SK-N-SH (cell line): ENCODE results near the gene SPTAN1. TPM values are rescaled to one million over a fixed set of nuclear protein-coding genes. Genes with fewer than 3 reads are reported as not detected.
"Not testable (repeated sequence)": the region's sequence is repeated elsewhere in the genome, so short reads cannot be mapped to it uniquely, and the experiment has no call there.

ENCODE experiments used
- CTCF ChIA-PET: fragments of 300-600, 350-600 bp; formaldehyde crosslinking; extraction: SDS; loops from one replicate; lab custom pipeline; 2021; lab: Yijun Ruan, JAX
- POLR2A ChIA-PET: fragments of 350-600 bp; sonication (Branson Sonifier 250); formaldehyde crosslinking; extraction: SDS; loops from one replicate; lab custom pipeline; 2020; ENCODE audit warnings: antibody characterized with exemption, inconsistent platforms; lab: Yijun Ruan, JAX
- DNase-seq: peaks from one replicate; pipeline ENCODE4 v3.0.0; 2012
- H2AFZ ChIP-seq: fragments of 200-600 bp; sonication (generic); 2 replicates; pipeline ENCODE4 v1.8.1; 2016; ENCODE audit warnings: antibody characterized with exemption, mild to moderate bottlenecking, low read depth
- H3F3A ChIP-seq: fragments of 200-600 bp; sonication (generic); replicated peaks from 2 replicates; pipeline ENCODE3; 2016; ENCODE audit warnings: antibody characterized with exemption, mild to moderate bottlenecking; ENCODE audit not compliant: insufficient read depth
- H3K27ac ChIP-seq, 2 experiments: fragments of 200-500 bp in 1 of 2; fragments of 200-600 bp in 1 of 2; sonication (Bioruptor generic) in 1 of 2; sonication (generic), shearing (Covaris generic) in 1 of 2; 2 replicates each; pipeline versions ENCODE4 v1.5.1 to v1.6.1; 2014 to 2016; ENCODE audit warnings: low read depth in 2 of 2, inconsistent platforms in 1 of 2, low read length in 1 of 2, mild to moderate bottlenecking in 1 of 2, mixed read lengths in 1 of 2
- H3K27me3 ChIP-seq: fragments of 200-600 bp; sonication (generic), shearing (Covaris generic); 2 replicates; pipeline ENCODE4 v1.6.1; 2016; ENCODE audit warnings: mixed run types; ENCODE audit not compliant: insufficient read depth
- H3K36me3 ChIP-seq, 2 experiments: fragments of 200-500 bp in 1 of 2; fragments of 200-600 bp in 1 of 2; sonication (Bioruptor generic) in 1 of 2; sonication (generic) in 1 of 2; replicated peaks in 1 of 2; 2 replicates each; pipeline versions ENCODE3 to v1.5.1; 2014 to 2016; ENCODE audit warnings: low read length in 1 of 2, mild to moderate bottlenecking in 1 of 2; ENCODE audit not compliant: insufficient read depth in 2 of 2, control insufficient read depth in 1 of 2
- H3K4me1 ChIP-seq, 2 experiments: fragments of 200-500 bp in 1 of 2; fragments of 200-600 bp in 1 of 2; sonication (Bioruptor generic) in 1 of 2; sonication (generic), shearing (Covaris generic) in 1 of 2; 2 replicates each; pipeline versions ENCODE4 v1.5.1 to v1.6.1; 2014 to 2016; ENCODE audit warnings: low read depth in 1 of 2, low read length in 1 of 2, mixed run types in 1 of 2; ENCODE audit not compliant: insufficient read depth in 2 of 2, control insufficient read depth in 1 of 2
- H3K4me2 ChIP-seq: fragments of 200-600 bp; sonication (generic), shearing (Covaris generic); 2 replicates; pipeline ENCODE4 v1.6.1; 2017; ENCODE audit warnings: mixed run types
- H3K4me3 ChIP-seq, 2 experiments: fragments of 200-500 bp in 1 of 2; fragments of 200-600 bp in 1 of 2; sonication (Bioruptor generic) in 1 of 2; sonication (generic), shearing (Covaris generic) in 1 of 2; 2 replicates each; pipeline versions ENCODE4 v1.5.1 to v1.8.1; 2014 to 2016; ENCODE audit warnings: low read depth in 2 of 2, inconsistent platforms in 1 of 2, low read length in 1 of 2, mild to moderate bottlenecking in 1 of 2, mixed read lengths in 1 of 2, moderate library complexity in 1 of 2
- H3K79me2 ChIP-seq: fragments of 200-600 bp; sonication (generic); 2 replicates; pipeline ENCODE4 v1.8.1; 2017; ENCODE audit warnings: mild to moderate bottlenecking; ENCODE audit not compliant: insufficient read depth
- H3K9ac ChIP-seq: fragments of 200-600 bp; sonication (generic); 2 replicates; pipeline ENCODE4 v1.6.1; 2017; ENCODE audit warnings: mixed run types
- H3K9me2 ChIP-seq: fragments of 200-600 bp; sonication (generic); 2 replicates; pipeline ENCODE4 v1.6.1; 2017; ENCODE audit warnings: mixed run types
- H3K9me3 ChIP-seq: fragments of 200-600 bp; sonication (generic); 2 replicates; pipeline ENCODE4 v1.6.1; 2017; ENCODE audit warnings: mixed run types, mild to moderate bottlenecking, moderate library complexity
- H4K20me1 ChIP-seq: fragments of 200-600 bp; sonication (generic); 2 replicates; pipeline ENCODE4 v1.6.1; 2017; ENCODE audit warnings: mild to moderate bottlenecking, mixed run types; ENCODE audit not compliant: insufficient read depth
- EZH2phosphoT487 ChIP-seq: fragments of 200-600 bp; sonication (generic); IDR thresholded peaks from 2 replicates; pipeline ENCODE4 v1.6.1; 2017; ENCODE audit warnings: low read depth, mixed run types, mild to moderate bottlenecking, antibody characterized with exemption, moderate library complexity, borderline replicate concordance
- FOSL2 ChIP-seq: IDR thresholded peaks from 2 replicates; pipeline ENCODE4 v1.4.0; 2012; ENCODE audit warnings: low read depth, mild to moderate bottlenecking, moderate library complexity, borderline replicate concordance
- FOXM1 ChIP-seq: IDR thresholded peaks from 2 replicates; pipeline ENCODE4 v1.4.0; 2012; ENCODE audit warnings: low read depth, mild to moderate bottlenecking
- GATA2 ChIP-seq: sonication (generic); formaldehyde crosslinking; IDR thresholded peaks from 2 replicates; pipeline ENCODE4 v1.5.0; 2020; ENCODE audit warnings: mild to moderate bottlenecking, missing genetic modification reagents
- IRF3 ChIP-seq: fragments of 150-350 bp; IDR thresholded peaks from 2 replicates; pipeline ENCODE4 v1.6.1; 2016; ENCODE audit warnings: mild to moderate bottlenecking, low read depth, low read length
- JUND ChIP-seq: IDR thresholded peaks from 2 replicates; pipeline ENCODE4 v1.4.0; 2012
- MXI1 ChIP-seq: IDR thresholded peaks from 2 replicates; pipeline ENCODE4 v1.6.1; 2012; ENCODE audit warnings: mild to moderate bottlenecking, low read depth, low read length, improper control_type of control experiment
- NFIC ChIP-seq: IDR thresholded peaks from 2 replicates; pipeline ENCODE4 v1.4.0; 2012; ENCODE audit warnings: borderline replicate concordance
- RAD21 ChIP-seq: IDR thresholded peaks from 2 replicates; pipeline ENCODE4 v1.6.1; 2012; ENCODE audit warnings: mild to moderate bottlenecking, low read length
- RCOR1 ChIP-seq: fragments of 150-350 bp; IDR thresholded peaks from 2 replicates; pipeline ENCODE4 v1.6.1; 2017; ENCODE audit warnings: antibody characterized with exemption, low read length
- RFX5 ChIP-seq: IDR thresholded peaks from 2 replicates; pipeline ENCODE4 v1.6.1; 2012; ENCODE audit warnings: mild to moderate bottlenecking, improper control_type of control experiment, low read length
- SMC3 ChIP-seq: IDR thresholded peaks from 2 replicates; pipeline ENCODE4 v1.6.1; 2012; ENCODE audit warnings: low read depth, low read length, improper control_type of control experiment
- TEAD4 ChIP-seq: IDR thresholded peaks from 2 replicates; pipeline ENCODE4 v1.4.0; 2012; ENCODE audit warnings: mild to moderate bottlenecking, borderline replicate concordance; ENCODE audit not compliant: insufficient read depth
- USF1 ChIP-seq: IDR thresholded peaks from 2 replicates; pipeline ENCODE4 v1.4.0; 2012; ENCODE audit warnings: low read depth, borderline replicate concordance
- YY1 ChIP-seq: IDR thresholded peaks from 2 replicates; pipeline ENCODE4 v1.4.0; 2012; ENCODE audit warnings: low read depth, mild to moderate bottlenecking
- WGBS: methylation state at CpG from one replicate; pipeline ENCODE4 v1.1.6; 2017; ENCODE audit warnings: low lambda C conversion rate; 5-methylcytosine and 5-hydroxymethylcytosine counted together
- polyA plus RNA-seq, 3 experiments: library from polyadenylated mRNA; depleted of rRNA; stranded (reverse); fragments of >200 nt; gene quantifications; 2 replicates each; pipeline ENCODE4 v1.2.3, GENCODE V29; 2012
- TF ChIP-seq, protein P1 (sequence below): fragments of 200-600 bp; sonication (generic); IDR thresholded peaks from 2 replicates; pipeline ENCODE4 v1.6.1; 2017; ENCODE audit warnings: antibody characterized with exemption, mild to moderate bottlenecking, moderate library complexity
- TF ChIP-seq, protein P2 (sequence below): IDR thresholded peaks from 2 replicates; pipeline ENCODE4 v1.4.0; 2012; ENCODE audit warnings: low read depth, borderline replicate concordance

The SPTAN1 gene
- polyA plus RNA-seq, 1 of the 3 experiments (the other 2 are of a cell fraction), result 177 TPM

GRCh38 chr9:128657796-128658195 lies 105.4 kb downstream of the SPTAN1 start:
- Histone ChIP-seq H3K4me3 (no peak overlapping the region), H3F3A (peaks cover 10% of the 10 kb centered on the region), H3K27me3 (no peaks in the 10 kb centered on the region), H3K36me3 (no peaks in the 10 kb centered on the region), H3K9me2 (no peaks in the 10 kb centered on the region), H3K9me3 (no peaks in the 10 kb centered on the region), H3K4me2 (no peak overlapping the region), H3K9ac (no peak overlapping the region), H3K79me2 (peaks cover 31% of the 10 kb centered on the region), H4K20me1 (no peaks in the 10 kb centered on the region), H3K4me1 (no peaks in the 10 kb centered on the region), H3K27ac (no peak overlapping the region), H2AFZ (peak overlapping the region; percentile 96; the same call in 1 of the 2 replicates)
- 92% methylated on average over 3 of the region's 3 CpGs for WGBS
- POLR2A ChIA-PET, result interaction anchor here (1.1 kb wide), 1 partner anchor 160 kb away, joined by 3 read pairs; no protein-coding TSS in a partner anchor
- CTCF ChIA-PET, result interaction anchor here (1.6 kb wide), 1 partner anchor 44 kb away, joined by 7 read pairs; the partner anchor contains the start of gene PKN3
- TF ChIP-seq TEAD4, result no peak
- no peak for DNase-seq

DNA sequence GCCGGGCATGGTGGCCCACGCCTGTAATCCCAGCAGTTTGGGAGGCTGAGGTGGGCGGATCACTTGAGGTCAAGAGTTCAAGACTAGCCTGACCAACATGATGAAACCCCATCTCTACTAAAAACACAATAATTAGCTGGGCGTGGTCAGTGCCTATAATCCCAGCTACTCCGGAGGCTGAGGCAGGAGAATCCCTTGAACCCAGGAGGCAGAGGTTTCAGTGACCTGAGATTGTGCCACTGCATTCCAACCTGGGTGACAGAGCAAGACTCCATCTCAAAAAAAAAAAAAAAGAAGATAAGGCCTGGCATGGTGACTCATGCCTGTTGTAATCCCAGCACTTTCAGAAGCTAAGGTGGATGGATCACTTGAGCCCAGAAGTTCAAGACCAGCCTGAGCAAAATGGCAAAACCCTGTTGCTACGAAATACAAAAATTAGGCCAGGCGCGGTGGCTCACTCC lies 114.1 kb downstream of the SPTAN1 start:
- H3K4me3 ChIP-seq, H3K9me3 ChIP-seq, H3K9ac ChIP-seq, H3K4me1 ChIP-seq, H4K20me1 ChIP-seq, POLR2A ChIA-PET, H3F3A ChIP-seq, H3K36me3 ChIP-seq, CTCF ChIA-PET, H3K9me2 ChIP-seq, H3K4me2 ChIP-seq, H3K27ac ChIP-seq, H3K79me2 ChIP-seq, H2AFZ ChIP-seq, H3K27me3 ChIP-seq, DNase-seq: not testable (repeated sequence)
- 85% methylated on average over 8 of the region's 8 CpGs for WGBS
- peak; percentile 32; the same call in 1 of the 2 replicates for TF ChIP-seq FOSL2

- H3K36me3 ChIP-seq, result no peaks in the 10 kb centered on the region
- no peaks in the 10 kb centered on the region for H3K4me1 ChIP-seq
- H3K9me2 ChIP-seq, result no peaks in the 10 kb centered on the region
- H3F3A ChIP-seq, result no peaks in the 10 kb centered on the region
- 92% methylated on average over 6 of the region's 6 CpGs for WGBS
- CTCF ChIA-PET, result no interaction called here
- no peak overlapping the region for H3K4me2 ChIP-seq
- H3K79me2 ChIP-seq, result no peaks in the 10 kb centered on the region
- POLR2A ChIA-PET, result no interaction called here
- no peak overlapping the region for H2AFZ ChIP-seq
- no peak overlapping the region for H3K27ac ChIP-seq
- no peak overlapping the region for H3K4me3 ChIP-seq
- no peaks in the 10 kb centered on the region for H4K20me1 ChIP-seq
- DNase-seq, result no peak
- no peak overlapping the region for H3K9ac ChIP-seq
- H3K27me3 ChIP-seq, result no peaks in the 10 kb centered on the region
- H3K9me3 ChIP-seq, result no peaks in the 10 kb centered on the region
- no peak for TF ChIP-seq IRF3
- TF ChIP-seq RFX5, result no peak
- TF ChIP-seq EZH2phosphoT487, result no peak
- no peak for TF ChIP-seq GATA2 (CRISPR knock-in tag)
- no peak for TF ChIP-seq USF1
- TF ChIP-seq SMC3, result no peak
- TF ChIP-seq, protein P1, sequence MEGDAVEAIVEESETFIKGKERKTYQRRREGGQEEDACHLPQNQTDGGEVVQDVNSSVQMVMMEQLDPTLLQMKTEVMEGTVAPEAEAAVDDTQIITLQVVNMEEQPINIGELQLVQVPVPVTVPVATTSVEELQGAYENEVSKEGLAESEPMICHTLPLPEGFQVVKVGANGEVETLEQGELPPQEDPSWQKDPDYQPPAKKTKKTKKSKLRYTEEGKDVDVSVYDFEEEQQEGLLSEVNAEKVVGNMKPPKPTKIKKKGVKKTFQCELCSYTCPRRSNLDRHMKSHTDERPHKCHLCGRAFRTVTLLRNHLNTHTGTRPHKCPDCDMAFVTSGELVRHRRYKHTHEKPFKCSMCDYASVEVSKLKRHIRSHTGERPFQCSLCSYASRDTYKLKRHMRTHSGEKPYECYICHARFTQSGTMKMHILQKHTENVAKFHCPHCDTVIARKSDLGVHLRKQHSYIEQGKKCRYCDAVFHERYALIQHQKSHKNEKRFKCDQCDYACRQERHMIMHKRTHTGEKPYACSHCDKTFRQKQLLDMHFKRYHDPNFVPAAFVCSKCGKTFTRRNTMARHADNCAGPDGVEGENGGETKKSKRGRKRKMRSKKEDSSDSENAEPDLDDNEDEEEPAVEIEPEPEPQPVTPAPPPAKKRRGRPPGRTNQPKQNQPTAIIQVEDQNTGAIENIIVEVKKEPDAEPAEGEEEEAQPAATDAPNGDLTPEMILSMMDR, result no peak
- TF ChIP-seq, protein P2, sequence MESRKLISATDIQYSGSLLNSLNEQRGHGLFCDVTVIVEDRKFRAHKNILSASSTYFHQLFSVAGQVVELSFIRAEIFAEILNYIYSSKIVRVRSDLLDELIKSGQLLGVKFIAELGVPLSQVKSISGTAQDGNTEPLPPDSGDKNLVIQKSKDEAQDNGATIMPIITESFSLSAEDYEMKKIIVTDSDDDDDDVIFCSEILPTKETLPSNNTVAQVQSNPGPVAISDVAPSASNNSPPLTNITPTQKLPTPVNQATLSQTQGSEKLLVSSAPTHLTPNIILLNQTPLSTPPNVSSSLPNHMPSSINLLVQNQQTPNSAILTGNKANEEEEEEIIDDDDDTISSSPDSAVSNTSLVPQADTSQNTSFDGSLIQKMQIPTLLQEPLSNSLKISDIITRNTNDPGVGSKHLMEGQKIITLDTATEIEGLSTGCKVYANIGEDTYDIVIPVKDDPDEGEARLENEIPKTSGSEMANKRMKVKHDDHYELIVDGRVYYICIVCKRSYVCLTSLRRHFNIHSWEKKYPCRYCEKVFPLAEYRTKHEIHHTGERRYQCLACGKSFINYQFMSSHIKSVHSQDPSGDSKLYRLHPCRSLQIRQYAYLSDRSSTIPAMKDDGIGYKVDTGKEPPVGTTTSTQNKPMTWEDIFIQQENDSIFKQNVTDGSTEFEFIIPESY, result no peak
- TF ChIP-seq RCOR1, result no peak
- no peak for TF ChIP-seq FOXM1
- TF ChIP-seq YY1, result no peak
- no peak for TF ChIP-seq MXI1
- TF ChIP-seq NFIC, result no peak
- TF ChIP-seq JUND, result no peak
- no peak for TF ChIP-seq RAD21
These were observed 117.4 kb downstream of the SPTAN1 start for GRCh38 chr9:128669786-128670185.
